ENCODE measurements around the gene MYOZ3.

MYOZ3 gene

GRCh38 chr5:150625164-150625535 lies 35.9 kb upstream of the MYOZ3 start:
- H3K27ac ChIP-seq, result no peak overlapping the region
- H3K9ac ChIP-seq (ENCODE audit: insufficient read length), result peak overlapping the region; percentile 50
- peak overlapping the region; percentile 76 for H3K4me3 ChIP-seq
- no peaks in the 10 kb centered on the region for H3K36me3 ChIP-seq (ENCODE audit: insufficient read depth, low read length)
- DNase-seq (ENCODE audit: low read depth, low spot score), result no peak
- no peaks in the 10 kb centered on the region for H3K9me3 ChIP-seq (ENCODE audit: low read depth, low read length)
- TF ChIP-seq EZH2 (IDR thresholded peaks at IDR 0.05), result no peak
- TF ChIP-seq POLR2AphosphoS5 (IDR thresholded peaks at IDR 0.05; ENCODE audit: borderline replicate concordance, low read depth, low read length), result no peak
- no peak for TF ChIP-seq FOXP2 (optimal IDR thresholded peaks at IDR 0.05; ENCODE audit: control extremely low read depth, extremely low read length, insufficient read depth)

GRCh38 chr5:150625831-150626746 lies 35.0 kb upstream of the MYOZ3 start:
- Histone ChIP-seq H3K27ac (no peak overlapping the region), H3K4me3 (peak overlapping the region; percentile 76; the same call in 1 of the 2 replicates)
- DNase-seq (ENCODE audit: low read depth, low spot score), result no peak

GRCh38 chr5:150626853-150627276 lies 34.2 kb upstream of the MYOZ3 start:
- Histone ChIP-seq H3K9me3 (ENCODE audit: low read depth, low read length) (no peaks in the 10 kb centered on the region), H3K36me3 (ENCODE audit: insufficient read depth, low read length) (no peaks in the 10 kb centered on the region), H3K4me3 (no peak overlapping the region), H3K27ac (no peak overlapping the region), H3K9ac (ENCODE audit: insufficient read length) (no peak overlapping the region)
- no peak for DNase-seq (ENCODE audit: low read depth, low spot score)
- no peak for TF ChIP-seq EZH2 (IDR thresholded peaks at IDR 0.05)
- TF ChIP-seq POLR2AphosphoS5 (IDR thresholded peaks at IDR 0.05; ENCODE audit: borderline replicate concordance, low read depth, low read length), result no peak
- TF ChIP-seq FOXP2 (optimal IDR thresholded peaks at IDR 0.05; ENCODE audit: control extremely low read depth, extremely low read length, insufficient read depth), result no peak

More at GRCh38 chr5:150625831-150626746, 35.0 kb upstream of the MYOZ3 start:
- Histone ChIP-seq H3K36me3 (ENCODE audit: insufficient read depth, low read length) (no peaks in the 10 kb centered on the region), H3K9ac (ENCODE audit: insufficient read length) (no peak overlapping the region), H3K9me3 (ENCODE audit: low read depth, low read length) (no peaks in the 10 kb centered on the region)
- TF ChIP-seq FOXP2 (optimal IDR thresholded peaks at IDR 0.05; ENCODE audit: control extremely low read depth, extremely low read length, insufficient read depth) (no peak), EZH2 (IDR thresholded peaks at IDR 0.05) (no peak), POLR2AphosphoS5 (IDR thresholded peaks at IDR 0.05; ENCODE audit: borderline replicate concordance, low read depth, low read length) (no peak)

- DNase-seq (ENCODE audit: low read depth, low spot score), result no peak
- Histone ChIP-seq H3K27ac (no peak overlapping the region), H3K9me3 (ENCODE audit: low read depth, low read length) (no peaks in the 10 kb centered on the region), H3K4me3 (no peak overlapping the region), H3K36me3 (ENCODE audit: insufficient read depth, low read length) (no peaks in the 10 kb centered on the region), H3K9ac (ENCODE audit: insufficient read length) (no peak overlapping the region)
- TF ChIP-seq FOXP2 (optimal IDR thresholded peaks at IDR 0.05; ENCODE audit: control extremely low read depth, extremely low read length, insufficient read depth) (no peak), EZH2 (IDR thresholded peaks at IDR 0.05) (no peak), POLR2AphosphoS5 (IDR thresholded peaks at IDR 0.05; ENCODE audit: borderline replicate concordance, low read depth, low read length) (no peak)
Observed at GRCh38 chr5:150627731-150628545, 33.1 kb upstream of the MYOZ3 start.

- Histone ChIP-seq H3K36me3 (ENCODE audit: insufficient read depth, low read length) (no peaks in the 10 kb centered on the region), H3K4me3 (no peak overlapping the region), H3K27ac (no peak overlapping the region), H3K9ac (ENCODE audit: insufficient read length) (no peak overlapping the region), H3K9me3 (ENCODE audit: low read depth, low read length) (no peaks in the 10 kb centered on the region)
- TF ChIP-seq POLR2AphosphoS5 (IDR thresholded peaks at IDR 0.05; ENCODE audit: borderline replicate concordance, low read depth, low read length) (no peak), EZH2 (IDR thresholded peaks at IDR 0.05) (no peak), FOXP2 (optimal IDR thresholded peaks at IDR 0.05; ENCODE audit: control extremely low read depth, extremely low read length, insufficient read depth) (no peak)
- DNase-seq (ENCODE audit: low read depth, low spot score), result no peak
Observed at GRCh38 chr5:150628936-150629485, 32.0 kb upstream of the MYOZ3 start.

- Histone ChIP-seq H3K36me3 (ENCODE audit: insufficient read depth, low read length) (no peaks in the 10 kb centered on the region), H3K27ac (no peak overlapping the region)
- no peak for DNase-seq (ENCODE audit: low read depth, low spot score)
Observed at GRCh38 chr5:150630016-150630415, 31.0 kb upstream of the MYOZ3 start.

GRCh38 chr5:150630461-150631325 lies 30.4 kb upstream of the MYOZ3 start:
- no peak for DNase-seq (ENCODE audit: low read depth, low spot score)
- Histone ChIP-seq H3K36me3 (ENCODE audit: insufficient read depth, low read length) (no peaks in the 10 kb centered on the region), H3K27ac (no peak overlapping the region), H3K4me3 (no peak overlapping the region), H3K9ac (ENCODE audit: insufficient read length) (no peak overlapping the region), H3K9me3 (ENCODE audit: low read depth, low read length) (no peaks in the 10 kb centered on the region)
- TF ChIP-seq EZH2 (IDR thresholded peaks at IDR 0.05), result no peak

More at GRCh38 chr5:150630016-150630415, 31.0 kb upstream of the MYOZ3 start:
- no peak overlapping the region for H3K9ac ChIP-seq (ENCODE audit: insufficient read length)
- no peak overlapping the region for H3K4me3 ChIP-seq
- no peaks in the 10 kb centered on the region for H3K9me3 ChIP-seq (ENCODE audit: low read depth, low read length)
- TF ChIP-seq FOXP2 (optimal IDR thresholded peaks at IDR 0.05; ENCODE audit: control extremely low read depth, extremely low read length, insufficient read depth), result no peak
- TF ChIP-seq POLR2AphosphoS5 (IDR thresholded peaks at IDR 0.05; ENCODE audit: borderline replicate concordance, low read depth, low read length), result no peak
- no peak for TF ChIP-seq EZH2 (IDR thresholded peaks at IDR 0.05)

Data from SK-N-MC (cell line).